HG02798 (cell line): ENCODE data around the gene TRHDE.

Experiments used
- ATAC-seq: cut with Tn5 transposase; IDR thresholded peaks from one replicate; pipeline ENCODE4 v1.9.1; 2021; ENCODE audit warnings: mild to moderate bottlenecking; ENCODE audit not compliant: unreplicated experiment, poor library complexity

TRHDE gene

DNA sequence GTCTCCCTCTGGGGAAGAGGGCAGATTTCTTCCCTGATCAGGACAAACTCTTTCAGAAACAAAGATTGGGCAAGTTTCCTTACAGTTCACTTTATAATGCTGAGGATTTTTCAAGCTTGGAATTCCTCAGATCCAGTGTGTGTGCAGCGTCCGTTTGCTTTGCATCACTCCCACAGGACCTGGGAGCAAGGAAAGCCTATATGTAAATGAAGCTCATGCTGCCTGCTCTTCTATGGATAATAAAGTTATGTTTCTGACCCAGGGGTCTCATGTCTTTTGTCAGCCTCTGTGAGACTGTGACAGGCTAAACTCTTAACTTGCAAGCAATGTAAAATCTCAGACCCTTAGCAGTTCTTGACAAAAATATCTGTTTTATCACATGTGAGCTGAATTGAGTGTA, 41.6 kb downstream of the TRHDE start:
- ATAC-seq = no peak

DNA sequence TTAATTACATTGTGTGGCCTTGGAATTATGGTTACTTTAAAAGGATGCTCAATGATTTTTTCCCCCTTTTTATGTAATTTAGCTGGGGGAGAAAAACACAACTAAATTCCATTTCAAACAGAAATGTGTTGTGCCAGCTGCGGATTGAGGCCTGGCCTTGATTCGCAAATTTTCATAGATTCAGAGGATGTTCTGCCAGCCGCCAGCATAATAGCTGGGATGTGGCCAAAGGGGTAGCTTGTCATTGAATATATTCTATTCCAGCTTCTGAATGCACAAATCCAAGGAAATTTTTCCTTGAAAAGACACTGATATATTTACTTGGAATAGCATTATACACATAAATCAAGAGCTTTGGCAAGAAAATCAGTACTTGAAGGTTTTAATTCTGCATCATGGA, 43.7 kb downstream of the TRHDE start:
- ATAC-seq = no peak

DNA sequence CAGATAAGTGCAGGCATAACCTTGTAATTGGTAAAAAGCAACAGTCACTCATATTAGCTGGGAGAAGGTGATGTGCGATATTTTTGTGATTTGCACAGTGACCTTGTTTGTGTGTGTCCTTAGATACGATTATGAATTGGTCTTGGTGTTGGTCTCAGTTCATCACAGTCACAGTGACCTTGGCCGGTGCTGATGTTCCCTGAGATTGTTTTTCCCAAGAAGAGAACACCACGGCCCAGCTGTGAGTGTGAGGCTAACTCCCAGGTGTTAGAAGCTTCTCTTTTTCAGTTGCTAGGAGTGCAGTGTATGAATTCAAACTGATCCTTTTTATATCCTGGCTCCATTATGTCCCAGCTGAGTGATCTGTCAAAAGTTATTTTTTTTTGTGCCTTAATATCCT, 46.2 kb downstream of the TRHDE start:
- ATAC-seq = no peak

DNA sequence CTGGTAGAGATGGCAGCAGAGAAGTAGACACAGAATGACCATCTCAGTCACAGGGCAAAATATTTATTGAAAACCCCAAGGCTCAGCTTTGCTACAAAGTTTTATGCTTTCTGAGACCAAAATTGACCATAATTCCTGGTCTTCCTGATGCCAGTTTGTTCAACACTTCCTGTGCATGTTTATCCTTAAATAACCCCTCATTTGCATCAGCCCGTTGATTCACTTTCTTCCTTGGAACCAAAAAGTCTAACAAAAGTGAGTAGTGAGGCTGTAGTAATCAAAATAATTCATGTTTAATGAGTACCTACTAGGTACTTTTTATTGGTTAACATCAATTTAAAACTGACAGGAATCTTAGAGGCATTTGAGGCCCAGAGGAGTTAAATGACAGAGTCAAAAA, 51.7 kb downstream of the TRHDE start:
- no peak for ATAC-seq

DNA sequence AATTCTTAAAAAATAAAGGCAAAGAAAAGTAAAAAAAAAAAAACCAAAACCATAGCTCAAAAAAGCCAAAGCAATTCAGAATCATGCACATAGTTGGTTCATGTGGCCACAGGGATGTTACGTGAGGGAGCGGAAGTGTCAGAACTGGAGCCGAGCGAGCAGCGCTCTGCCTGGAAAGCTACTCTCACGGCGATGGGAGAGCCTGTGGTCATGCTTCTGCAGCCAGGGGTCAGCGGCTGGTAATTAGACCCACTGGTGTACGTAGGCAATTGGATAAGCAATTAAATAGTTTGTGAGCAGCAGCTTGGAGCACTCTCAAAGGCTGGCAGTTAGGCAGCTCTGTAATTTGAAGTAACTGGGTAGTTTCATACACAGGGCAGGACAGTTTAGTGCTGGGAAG, 58.1 kb downstream of the TRHDE start:
- no peak for ATAC-seq

DNA sequence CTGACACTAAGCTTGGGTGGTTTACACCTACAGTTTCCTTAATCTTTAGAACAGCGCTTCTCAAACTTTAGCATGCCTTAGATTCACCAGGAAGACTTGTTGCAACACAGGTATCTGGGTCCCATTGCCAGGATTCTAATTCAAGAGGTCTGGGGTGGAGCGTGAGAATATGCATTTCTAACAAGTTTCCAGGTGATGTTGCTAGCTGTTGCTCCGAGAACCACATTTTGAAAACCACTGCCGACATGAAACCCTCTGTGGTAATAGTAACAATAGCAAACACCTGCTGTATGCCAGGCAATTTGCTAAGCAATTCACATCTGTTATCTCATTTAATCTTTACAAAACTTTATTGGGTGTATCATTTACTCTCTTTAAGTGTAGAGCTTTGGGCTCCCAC, 58.6 kb downstream of the TRHDE start:
- no peak for ATAC-seq

DNA sequence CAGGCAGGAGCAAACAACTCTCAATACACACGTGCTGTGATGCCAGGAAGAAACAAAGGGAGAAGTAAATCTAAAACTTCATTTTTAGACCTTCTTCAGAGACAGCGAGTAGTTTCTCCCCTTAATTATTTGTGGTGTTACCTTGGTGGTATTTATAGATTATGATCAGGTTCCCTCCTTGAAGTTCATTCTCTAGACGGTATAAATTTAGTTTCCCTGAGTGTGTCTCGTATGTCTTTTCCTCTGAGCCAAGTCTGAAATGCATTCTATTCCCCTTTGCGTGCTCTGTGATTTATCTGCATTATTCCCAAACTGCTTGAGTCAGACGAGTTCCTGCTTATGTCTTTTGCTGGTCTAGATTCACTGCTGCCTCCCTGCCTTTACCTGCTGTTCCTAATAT, 65.2 kb downstream of the TRHDE start:
- ATAC-seq = no peak

DNA sequence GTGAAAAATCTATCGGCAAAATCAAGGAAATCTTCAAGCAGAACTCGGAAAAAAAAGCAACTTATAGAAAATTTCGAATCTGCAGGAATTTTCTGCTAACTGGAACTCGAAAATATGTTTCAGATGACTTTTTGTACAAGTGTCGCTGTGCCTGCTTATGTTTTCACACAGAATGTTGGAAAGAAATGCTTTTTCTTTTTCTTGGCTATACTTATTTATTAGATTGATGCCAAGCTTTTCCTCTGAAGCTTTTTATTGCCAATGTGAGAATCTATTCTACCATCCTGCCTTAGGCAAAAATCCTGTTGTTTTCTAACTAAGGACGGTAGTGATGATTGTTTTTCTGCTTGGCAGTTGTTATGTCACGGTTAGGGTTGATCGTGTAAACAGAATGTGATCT, 65.8 kb downstream of the TRHDE start:
- ATAC-seq = no peak

DNA sequence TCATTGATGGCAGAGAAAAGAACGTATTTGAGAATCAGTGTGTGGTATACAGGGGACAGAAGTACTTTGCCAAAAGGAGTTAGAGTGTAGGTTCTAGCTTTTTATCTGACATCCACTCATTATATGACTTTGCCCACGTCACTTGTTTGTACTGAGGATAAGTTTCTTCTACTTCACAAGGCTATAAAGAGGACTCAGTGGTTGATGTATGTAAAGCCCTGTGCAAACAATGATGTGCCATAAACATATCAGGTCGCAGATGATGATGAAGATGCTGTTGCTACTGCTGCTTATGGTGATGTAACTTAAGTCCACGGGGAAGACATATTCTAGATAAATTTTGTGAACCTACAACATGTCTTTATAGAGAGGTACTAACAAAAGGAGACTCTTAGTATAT, 66.3 kb downstream of the TRHDE start:
- no peak for ATAC-seq

DNA sequence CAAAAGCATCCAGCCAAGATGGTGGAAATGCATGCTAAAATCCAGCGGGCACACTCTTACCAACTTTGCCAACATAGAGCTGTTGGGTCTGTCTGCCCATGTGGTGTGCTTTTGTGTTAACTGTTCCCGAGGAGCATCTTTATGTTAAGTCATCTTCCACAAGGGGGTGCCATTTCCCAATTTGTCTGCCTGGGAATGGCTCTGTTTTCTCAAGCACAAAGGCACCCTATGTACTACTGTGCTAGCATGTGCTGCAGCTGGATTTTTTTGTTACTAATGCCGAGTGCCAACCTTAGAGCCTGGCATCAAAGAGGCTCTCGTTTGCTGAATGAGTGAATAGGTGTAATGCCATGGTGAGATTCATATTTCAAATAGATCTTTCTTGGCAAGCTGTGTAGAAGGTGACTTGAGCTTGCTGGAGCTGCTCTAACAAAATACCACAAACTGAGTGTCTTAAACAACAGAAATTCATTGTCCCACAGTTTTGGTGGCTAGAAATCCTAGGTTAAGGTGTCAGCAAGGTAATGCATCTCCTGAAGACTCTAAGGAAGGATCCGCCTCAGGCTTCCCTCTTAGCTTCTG, 74.3 kb downstream of the TRHDE start:
- ATAC-seq = peak; percentile 90

DNA sequence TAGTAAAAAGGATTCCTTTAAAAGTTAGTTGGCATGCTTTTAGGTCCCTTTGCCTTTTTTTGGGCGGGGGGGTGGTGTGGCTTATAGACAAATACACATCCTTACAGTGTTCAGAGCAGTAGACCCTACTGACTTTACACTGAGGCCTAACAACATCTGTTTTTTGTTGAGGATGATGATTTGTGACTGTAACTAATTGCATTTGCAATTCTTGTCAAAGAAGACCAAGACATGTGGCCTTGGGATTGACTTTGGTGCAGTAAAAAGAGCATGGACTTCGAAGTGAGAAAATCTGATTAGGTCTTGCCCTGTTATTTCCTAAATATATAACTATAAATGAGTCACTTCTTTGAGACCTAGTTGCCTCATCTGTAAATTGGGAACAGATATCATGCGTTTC, 77.3 kb downstream of the TRHDE start:
- ATAC-seq = no peak

DNA sequence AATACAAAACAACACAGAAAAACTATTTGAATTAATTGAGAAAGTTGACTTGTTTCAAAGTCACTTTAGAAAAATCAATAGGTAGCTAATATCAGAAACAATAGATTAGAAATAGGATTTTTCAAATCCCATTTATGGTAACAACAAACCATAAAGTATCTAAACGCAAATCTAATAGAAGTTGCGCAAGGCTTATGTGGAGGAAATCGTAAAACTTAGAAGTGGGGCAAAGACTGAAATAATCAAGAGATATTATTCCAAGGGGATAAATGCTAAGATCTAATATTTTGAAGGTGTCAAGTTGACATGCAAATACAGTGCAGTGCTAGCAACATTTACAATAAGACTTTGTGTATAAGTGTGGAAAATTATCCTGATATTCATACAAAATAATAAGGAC, 87.2 kb downstream of the TRHDE start:
- no peak for ATAC-seq

DNA sequence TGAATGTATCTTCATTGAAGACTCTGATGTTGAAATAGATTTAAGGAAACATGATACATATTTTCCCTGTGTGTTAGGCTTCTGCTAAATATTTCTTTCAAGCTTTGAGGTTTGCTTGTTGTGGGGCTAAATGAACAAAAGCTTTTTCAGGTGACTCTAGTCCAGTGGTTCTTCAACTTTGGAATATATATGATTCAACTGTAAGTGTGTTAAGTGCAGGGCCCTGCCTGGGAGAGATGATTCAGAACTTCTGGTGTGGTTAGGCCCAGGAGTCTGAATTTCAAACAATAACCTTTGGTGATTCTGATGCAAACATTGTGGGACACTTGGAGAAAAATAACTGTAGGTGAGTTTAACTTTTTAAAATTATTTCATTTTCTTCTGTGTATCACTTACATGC, 93.0 kb downstream of the TRHDE start:
- no peak for ATAC-seq

DNA sequence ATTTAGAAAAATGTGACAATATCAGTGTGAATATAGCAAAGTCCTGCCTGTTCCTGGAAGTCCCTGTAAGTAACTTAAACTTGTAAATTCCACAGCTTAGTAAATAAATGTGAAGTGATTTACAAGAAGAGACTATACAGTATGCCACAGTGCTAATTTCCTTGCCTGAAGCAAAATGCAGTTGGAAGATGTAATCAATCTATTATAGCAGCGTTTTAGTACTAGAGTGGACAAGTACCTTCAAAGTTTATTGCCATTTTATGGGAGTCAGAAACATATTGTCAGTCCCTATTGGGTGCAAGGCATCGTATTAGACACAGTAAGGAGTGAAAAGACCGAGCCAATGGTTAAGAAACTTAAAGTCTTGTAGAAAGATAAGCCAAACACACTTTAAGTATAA, 94.1 kb downstream of the TRHDE start:
- ATAC-seq = no peak

DNA sequence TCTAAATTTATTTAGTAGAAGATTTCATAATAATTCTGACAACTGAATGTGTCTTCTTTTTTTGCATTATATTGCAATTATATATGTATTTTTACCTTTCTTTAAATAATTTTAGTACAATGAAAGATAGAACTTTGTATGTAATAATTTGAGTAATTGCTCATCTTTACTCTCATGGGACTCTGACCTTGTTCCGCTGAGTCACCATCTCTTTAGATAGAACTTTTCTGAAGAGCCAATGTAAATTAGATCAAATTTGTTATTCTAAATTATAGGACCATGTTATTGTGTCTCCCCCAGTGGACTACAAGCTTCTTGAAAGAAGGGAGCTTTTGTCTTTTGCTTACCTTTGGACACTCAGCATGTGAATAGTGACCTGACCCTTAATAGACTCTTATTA, 96.1 kb downstream of the TRHDE start:
- ATAC-seq = no peak

DNA sequence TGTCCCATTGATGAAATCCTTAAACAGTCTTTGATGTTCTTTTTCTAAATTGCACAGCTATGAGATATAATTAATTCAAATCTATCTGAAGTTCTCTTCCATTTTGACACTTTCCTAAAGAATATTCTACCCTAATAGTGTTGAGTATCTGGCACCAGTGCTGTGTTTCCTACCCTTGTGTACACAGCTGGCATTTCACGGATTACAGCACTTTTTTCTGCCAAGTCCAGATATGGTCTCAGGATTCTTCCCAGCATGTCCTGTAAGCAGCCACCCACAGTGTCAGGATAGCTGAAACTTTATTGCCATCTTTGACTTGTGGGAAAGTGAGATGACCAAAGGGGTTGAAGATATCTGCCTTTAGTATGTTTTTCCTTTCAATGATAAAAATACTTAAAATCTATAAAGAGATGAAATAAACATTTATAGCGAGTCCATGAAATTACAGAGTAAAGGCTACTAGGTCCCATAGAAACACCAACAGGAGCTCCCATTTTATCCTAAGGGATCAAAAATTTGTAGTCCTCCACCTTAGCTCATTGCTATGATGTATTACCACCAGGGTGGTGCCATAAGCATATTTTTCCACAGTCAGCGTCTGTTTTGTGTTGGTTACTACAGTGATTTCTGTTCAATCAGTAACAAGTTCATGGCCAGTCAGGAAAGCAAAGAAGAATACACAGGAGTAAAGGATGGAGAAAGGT, 96.7 kb downstream of the TRHDE start:
- no peak for ATAC-seq

DNA sequence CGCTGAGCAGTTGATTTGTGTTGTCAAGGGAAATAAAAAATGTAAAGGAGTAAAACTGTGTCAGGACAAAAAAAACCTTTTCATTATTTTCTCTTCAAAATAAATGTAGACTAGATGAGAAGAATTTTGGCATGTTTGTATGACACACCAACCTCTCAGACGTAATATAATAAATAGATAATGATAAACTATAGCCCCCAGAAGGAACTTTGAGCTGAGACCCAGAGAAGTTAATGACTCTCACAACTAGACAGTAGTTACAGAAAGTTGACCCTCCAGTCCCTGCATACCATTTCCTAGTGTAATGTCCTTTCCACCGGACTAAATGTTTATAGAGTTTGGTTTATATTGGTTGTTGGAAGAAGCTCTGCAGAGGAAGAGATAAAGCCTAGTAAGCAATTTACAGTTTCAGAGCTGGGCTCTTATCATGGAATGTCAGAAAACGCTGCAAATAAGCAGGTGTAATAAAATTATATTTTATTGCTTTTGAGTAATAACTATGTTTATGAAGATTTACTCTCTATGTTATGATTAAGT, 97.3 kb downstream of the TRHDE start:
- ATAC-seq = no peak

DNA sequence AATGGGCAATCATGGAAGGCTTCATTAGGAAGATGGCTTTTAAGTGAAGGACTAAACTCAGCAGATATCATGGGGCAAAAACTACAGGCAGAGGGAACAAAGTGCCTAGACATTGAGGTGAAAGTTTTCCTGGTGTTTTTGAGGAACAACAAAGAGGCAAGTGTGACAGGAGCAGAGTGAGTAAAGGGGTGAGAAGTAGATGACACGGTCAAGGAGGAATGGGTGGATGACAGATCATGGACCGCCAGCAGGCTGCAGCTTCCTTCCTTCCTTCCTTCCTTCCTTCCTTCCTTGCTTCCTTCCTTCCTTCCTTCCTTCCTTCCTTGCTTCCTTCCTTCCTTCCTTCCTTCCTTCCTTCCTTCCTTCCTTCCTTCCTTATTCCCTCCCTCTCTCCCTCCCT, 108.3 kb downstream of the TRHDE start:
- ATAC-seq = no peak

DNA sequence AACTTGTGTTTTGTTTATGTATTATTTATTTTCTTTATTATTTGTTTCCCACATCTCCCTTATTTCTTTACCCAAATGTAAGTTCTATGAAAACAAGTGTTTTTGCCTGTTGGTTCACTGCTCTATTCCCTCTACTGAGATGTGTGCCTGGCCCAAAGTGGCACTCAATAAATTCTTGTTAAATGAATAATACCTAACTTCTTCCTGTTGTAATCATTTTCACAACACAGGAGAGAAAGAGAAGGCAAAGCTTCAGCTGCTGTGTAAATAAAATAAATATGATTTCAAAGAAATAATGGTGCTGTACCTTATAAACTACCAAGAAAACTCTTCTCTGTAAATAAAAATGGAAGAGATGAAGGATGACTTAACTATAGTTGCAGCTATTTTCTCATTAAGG, 116.2 kb downstream of the TRHDE start:
- ATAC-seq = no peak

DNA sequence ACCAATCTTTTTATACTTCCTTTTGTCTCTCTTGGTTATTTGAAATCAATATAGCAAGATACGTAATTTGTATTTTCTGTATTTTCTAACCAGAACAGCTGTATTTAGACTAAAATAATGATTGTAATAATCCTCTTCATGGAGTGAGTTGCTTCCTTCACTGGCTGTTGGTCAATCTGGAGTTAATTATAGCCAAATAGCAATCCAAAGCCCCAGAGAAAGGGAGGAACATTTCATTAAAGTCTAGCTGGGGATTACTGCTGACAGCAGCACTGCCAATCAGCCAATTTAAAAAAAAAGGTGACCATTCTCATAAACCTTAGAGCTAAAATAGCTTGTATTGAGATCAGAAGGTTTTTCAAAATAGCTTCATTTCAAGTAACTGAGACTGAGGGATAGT, 118.0 kb downstream of the TRHDE start:
- no peak for ATAC-seq

DNA sequence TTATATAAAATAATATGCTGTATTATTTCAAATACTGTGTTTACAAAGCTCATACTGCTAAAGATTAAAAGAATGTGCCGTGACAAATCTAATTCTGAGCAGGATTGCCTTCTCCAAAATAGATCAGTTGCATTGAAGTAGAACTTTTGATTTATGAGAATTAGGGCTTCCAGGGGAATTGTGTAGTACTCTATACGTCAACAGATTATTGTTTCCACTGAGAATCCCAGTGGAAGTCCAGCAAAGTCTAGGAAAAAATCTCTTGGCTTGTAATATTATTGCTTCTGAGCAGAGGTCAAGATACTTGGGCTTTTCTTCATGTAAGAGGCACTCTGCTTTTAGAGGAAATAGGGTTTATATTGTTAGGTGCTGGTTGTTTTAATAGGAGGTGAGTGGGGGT, 133.9 kb downstream of the TRHDE start:
- no peak for ATAC-seq

DNA sequence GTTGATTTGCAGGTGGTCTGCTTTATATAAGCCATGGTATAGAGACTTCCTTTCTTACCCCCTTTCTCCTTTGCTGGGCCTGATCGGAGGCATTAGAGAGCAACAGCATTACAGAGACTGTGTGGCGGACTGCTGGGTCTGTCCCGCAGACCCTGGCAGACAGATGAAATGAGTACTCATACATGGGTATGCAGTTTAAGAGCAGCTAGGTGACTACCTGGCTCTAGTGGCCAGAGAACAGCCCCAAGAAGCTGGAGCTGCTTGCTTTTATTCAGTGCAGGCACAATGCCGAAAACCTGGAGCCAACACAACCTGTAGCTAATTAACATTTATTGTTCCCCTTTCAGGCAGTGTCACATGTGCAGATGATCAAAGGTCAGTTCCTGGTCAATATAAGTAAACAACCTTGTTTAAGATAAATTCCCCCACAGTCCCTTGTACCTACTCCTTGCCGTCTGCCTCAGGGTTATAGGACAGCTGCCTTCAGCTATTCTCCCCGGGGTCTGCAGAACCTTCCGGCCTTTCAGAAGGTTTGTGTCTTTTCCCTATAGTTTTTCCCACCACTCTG, 160.0 kb downstream of the TRHDE start:
- ATAC-seq = no peak
